HFFc6 (cell line): ENCODE data around the gene GRK3. TPM values are rescaled to one million over a fixed set of nuclear protein-coding genes. Genes with fewer than 3 reads are reported as not detected.
A peak's percentile ranks its signal among the peaks of the same experiment; 100 is the strongest.
"Not testable (repeated sequence)": the region's sequence is repeated elsewhere in the genome, so short reads cannot be mapped to it uniquely, and the experiment has no call there.

ENCODE experiments used
- DNase-seq: peaks from one replicate; pipeline ENCODE4 v3.0.0-alpha.2; 2018
- H3K27ac Mint-ChIP-seq: 2 replicates; pipeline ENCODE4 v1.8.0; 2020; ENCODE audit warnings: mild to moderate bottlenecking, mixed read lengths
- H3K27me3 Mint-ChIP-seq: 2 replicates; pipeline ENCODE4 v1.8.0; 2021; ENCODE audit warnings: mild to moderate bottlenecking, moderate library complexity, mixed read lengths; ENCODE audit not compliant: insufficient read depth
- H3K36me3 Mint-ChIP-seq: 2 replicates; pipeline ENCODE4 v1.8.0; 2021; ENCODE audit warnings: low read depth, mixed read lengths
- H3K4me1 Mint-ChIP-seq: 2 replicates; pipeline ENCODE4 v1.8.0; 2020; ENCODE audit warnings: low read depth, mixed read lengths
- H3K4me3 Mint-ChIP-seq: 2 replicates; pipeline ENCODE4 v1.8.0; 2020; ENCODE audit warnings: mild to moderate bottlenecking, moderate library complexity, mixed read lengths
- H3K9me3 Mint-ChIP-seq: 2 replicates; pipeline ENCODE4 v1.8.0; 2020; ENCODE audit warnings: mild to moderate bottlenecking, mixed read lengths
- total RNA-seq, 6 experiments: library from RNA; stranded (reverse); fragmentation: NEBNext Ultra II Directional; extraction: Animal tissue kit (Norgen Biotek cat#: 25700); gene quantifications; 2 replicates in 1 of 6; 3 replicates in 5 of 6; pipeline ENCODE4 v1.2.3, GENCODE V29; 2021
- TF ChIP-seq, protein P1 (sequence below): fragments of 200-600 bp; sonication (generic); IDR thresholded peaks from 2 replicates; pipeline ENCODE4 v1.5.0; 2021; ENCODE audit warnings: antibody characterized with exemption, mild to moderate bottlenecking

The GRK3 gene
- total RNA-seq, 6 experiments from 2014 or later = 0.05 TPM; not detected in 5

DNA sequence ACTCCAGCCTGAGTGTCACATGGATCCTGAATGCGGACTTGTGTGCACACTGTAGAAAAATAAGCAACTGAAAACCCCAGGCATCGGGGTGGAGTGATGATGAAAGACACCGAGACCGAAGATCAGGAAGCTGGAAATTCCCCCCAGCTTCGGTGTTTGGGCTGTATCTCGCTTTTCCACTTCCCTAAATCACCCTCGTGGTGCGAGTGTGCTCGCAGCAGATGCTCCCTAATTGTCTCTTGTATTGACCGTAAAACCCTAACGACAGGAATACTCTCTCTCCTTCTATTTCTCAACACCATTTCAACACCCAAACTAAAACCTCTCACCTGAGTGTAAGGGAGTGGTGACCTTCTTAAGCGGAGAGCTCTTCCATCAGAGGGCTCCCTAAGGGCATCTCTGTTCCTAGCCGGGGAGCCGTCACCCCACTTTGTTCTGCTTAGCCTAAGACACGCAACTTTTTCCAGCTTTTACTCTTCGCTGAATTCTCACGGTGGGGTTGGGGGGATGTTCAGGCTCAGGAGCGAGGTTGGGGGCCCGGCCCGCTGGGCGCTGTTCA is 635 bp upstream of the GRK3 start:
- Mint-ChIP-seq H3K36me3 (no peaks in the 10 kb centered on the region; the same call in 1 of the 2 replicates), H3K4me3 (no peak overlapping the region), H3K27ac (no peak overlapping the region), H3K4me1 (no peaks in the 10 kb centered on the region), H3K27me3 (peaks cover 15% of the 10 kb centered on the region), H3K9me3 (0 out of 2 replicates have a peak, but pooled peaks cover 4% of the 10 kb centered on the region)
- no peak for DNase-seq
- TF ChIP-seq, protein P1, sequence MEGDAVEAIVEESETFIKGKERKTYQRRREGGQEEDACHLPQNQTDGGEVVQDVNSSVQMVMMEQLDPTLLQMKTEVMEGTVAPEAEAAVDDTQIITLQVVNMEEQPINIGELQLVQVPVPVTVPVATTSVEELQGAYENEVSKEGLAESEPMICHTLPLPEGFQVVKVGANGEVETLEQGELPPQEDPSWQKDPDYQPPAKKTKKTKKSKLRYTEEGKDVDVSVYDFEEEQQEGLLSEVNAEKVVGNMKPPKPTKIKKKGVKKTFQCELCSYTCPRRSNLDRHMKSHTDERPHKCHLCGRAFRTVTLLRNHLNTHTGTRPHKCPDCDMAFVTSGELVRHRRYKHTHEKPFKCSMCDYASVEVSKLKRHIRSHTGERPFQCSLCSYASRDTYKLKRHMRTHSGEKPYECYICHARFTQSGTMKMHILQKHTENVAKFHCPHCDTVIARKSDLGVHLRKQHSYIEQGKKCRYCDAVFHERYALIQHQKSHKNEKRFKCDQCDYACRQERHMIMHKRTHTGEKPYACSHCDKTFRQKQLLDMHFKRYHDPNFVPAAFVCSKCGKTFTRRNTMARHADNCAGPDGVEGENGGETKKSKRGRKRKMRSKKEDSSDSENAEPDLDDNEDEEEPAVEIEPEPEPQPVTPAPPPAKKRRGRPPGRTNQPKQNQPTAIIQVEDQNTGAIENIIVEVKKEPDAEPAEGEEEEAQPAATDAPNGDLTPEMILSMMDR = no peak

DNA sequence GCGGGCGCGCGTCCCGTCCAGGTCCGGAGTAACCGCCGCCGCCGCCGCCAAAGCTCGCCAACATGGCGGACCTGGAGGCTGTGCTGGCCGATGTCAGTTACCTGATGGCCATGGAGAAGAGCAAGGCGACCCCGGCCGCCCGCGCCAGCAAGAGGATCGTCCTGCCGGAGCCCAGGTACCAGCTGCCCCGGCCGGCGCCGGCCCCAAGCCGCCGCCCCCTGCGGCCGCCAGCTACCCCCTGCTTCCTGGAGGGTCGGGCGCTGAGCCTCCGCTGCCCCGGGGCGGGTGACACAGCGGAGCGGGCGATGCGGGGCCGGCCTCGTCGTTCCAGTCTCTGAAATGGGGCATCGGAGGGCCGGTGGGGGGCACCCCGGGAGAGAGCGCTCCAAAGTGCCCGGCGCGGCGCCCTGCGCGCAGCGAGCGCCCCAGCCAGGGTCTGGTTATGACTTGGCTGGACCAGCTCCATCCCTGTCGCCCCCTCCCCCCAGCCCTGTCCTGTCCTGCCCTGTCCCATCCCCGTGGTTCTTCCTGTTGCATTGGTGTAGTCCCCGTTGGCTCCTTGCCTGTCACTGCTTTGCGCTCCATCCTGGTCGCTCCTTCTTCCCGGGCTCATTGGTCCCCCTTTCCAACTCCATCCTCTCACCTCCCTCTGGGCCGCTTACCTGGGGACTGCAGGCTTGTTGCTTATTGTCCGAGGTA is 653 bp downstream of the GRK3 start:
- Mint-ChIP-seq H3K9me3 (0 out of 2 replicates have a peak, but pooled peaks cover 4% of the 10 kb centered on the region), H3K27ac (no peak overlapping the region), H3K27me3 (peaks cover 12% of the 10 kb centered on the region), H3K4me1 (no peaks in the 10 kb centered on the region), H3K4me3 (peak overlapping the region; percentile 27), H3K36me3 (no peaks in the 10 kb centered on the region; the same call in 1 of the 2 replicates)
- TF ChIP-seq, protein P1 = no peak
- DNase-seq = no peak

DNA sequence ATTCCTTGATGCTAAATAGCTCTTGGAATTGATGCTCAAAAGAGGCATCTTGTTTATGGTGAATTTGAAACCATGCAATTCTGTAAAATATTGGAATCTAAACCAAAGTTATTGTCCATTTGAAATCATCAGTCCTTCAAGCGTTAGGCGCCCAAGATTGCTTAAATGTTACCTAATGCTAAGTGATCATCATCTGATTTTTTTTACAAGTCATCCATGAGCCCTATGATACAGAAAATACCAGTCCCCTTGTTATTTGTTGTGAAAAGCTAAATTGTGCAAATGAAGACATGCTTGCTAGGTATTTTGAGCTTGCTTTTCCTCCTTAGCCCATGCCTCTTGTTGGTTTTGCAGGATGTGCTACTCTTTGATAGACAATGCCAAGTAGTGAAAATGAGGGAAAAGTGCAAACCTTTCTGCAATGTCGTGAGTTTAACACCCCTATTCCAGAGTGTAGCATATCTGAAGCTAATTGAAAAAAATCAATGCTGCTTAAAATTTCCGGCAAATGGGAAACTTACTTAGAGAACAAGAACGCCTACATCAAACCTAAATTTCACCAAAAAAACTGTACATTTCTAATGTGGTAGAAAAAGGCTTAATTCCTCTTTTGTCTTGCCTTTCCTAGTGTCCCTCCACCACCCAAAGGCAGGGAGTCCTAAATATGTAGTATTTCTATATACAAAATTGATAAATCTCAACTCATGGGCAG is 1.9 kb downstream of the GRK3 start:
- no peak overlapping the region for H3K27ac Mint-ChIP-seq
- TF ChIP-seq, protein P1 = no peak
- H3K9me3 Mint-ChIP-seq = 0 out of 2 replicates have a peak, but pooled peaks cover 4% of the 10 kb centered on the region
- H3K27me3 Mint-ChIP-seq = peaks cover 12% of the 10 kb centered on the region
- H3K4me3 Mint-ChIP-seq = no peak overlapping the region
- no peak for DNase-seq
- no peaks in the 10 kb centered on the region for H3K4me1 Mint-ChIP-seq
- no peaks in the 10 kb centered on the region; the same call in 1 of the 2 replicates for H3K36me3 Mint-ChIP-seq

DNA sequence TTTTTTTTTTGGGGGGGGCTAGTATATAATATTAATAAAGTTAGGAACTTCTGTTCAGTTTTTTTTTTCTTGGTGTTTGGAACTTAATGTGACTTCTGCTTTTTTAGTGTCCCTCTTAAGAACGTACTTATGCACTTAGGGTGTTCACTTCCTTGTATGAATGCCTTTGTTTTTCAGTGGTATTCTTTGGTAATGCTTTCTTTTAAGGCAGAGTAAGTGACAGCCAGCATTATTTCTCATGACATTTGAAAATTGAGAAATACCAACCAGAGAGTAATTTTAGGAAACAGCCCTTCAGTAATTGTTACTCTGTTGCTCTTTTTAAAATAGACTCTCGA is 2.4 kb downstream of the GRK3 start:
- no peak for DNase-seq
- H3K9me3 Mint-ChIP-seq = 0 out of 2 replicates have a peak, but pooled peaks cover 4% of the 10 kb centered on the region
- H3K36me3 Mint-ChIP-seq = no peaks in the 10 kb centered on the region; the same call in 1 of the 2 replicates
- peaks cover 12% of the 10 kb centered on the region for H3K27me3 Mint-ChIP-seq
- no peaks in the 10 kb centered on the region for H3K4me1 Mint-ChIP-seq
- no peak overlapping the region for H3K27ac Mint-ChIP-seq
- TF ChIP-seq, protein P1 = no peak
- H3K4me3 Mint-ChIP-seq = no peak overlapping the region

DNA sequence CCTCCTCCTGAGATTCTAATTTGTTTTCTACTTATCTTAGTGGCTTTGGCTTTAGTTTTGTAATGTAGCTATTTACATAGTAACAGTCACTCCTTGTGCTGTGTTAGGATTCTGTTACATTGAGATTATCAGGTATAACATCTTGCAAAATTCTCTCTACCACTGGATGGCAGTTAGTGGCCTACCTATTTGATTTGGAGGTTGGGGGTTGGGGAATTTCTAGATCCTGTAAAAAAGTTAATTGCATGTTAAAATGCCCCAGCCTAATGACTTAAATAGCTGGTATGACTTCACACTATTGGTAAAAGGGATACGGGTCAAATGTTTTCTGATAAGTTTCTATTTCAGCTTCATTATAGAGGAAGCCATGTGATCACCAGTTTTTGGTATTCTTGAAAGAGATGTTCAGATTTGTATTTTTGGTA is 2.8 kb downstream of the GRK3 start:
- no peaks in the 10 kb centered on the region for H3K4me1 Mint-ChIP-seq
- DNase-seq = no peak
- 0 out of 2 replicates have a peak, but pooled peaks cover 4% of the 10 kb centered on the region for H3K9me3 Mint-ChIP-seq
- no peak overlapping the region for H3K27ac Mint-ChIP-seq
- no peak overlapping the region for H3K4me3 Mint-ChIP-seq
- H3K27me3 Mint-ChIP-seq = peaks cover 12% of the 10 kb centered on the region
- no peaks in the 10 kb centered on the region; the same call in 1 of the 2 replicates for H3K36me3 Mint-ChIP-seq
- TF ChIP-seq, protein P1 = no peak

DNA sequence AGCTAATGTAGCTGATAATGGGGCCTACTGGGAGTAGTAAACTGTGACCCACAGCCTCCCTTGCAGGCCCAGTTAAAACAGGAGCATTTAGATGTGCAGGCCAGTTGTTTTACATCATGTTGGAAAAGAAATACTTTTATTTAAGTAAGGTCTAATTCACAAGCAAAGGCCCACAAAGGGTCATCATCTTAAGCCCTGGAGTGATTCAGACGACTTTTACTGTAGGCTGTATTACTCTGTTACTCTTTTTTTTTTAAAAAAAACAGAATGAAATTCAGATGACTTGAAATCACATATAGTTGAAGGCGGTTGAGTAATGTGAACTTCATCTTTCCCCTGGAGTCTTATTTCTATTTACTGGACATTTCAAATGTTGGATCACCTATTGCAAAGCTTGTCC is 3.6 kb downstream of the GRK3 start:
- H3K4me1 Mint-ChIP-seq, H3K27ac Mint-ChIP-seq, DNase-seq, H3K9me3 Mint-ChIP-seq, H3K36me3 Mint-ChIP-seq, H3K4me3 Mint-ChIP-seq: not testable (repeated sequence)
- H3K27me3 Mint-ChIP-seq = peaks cover 11% of the 10 kb centered on the region
